GM21786 (cell line): ENCODE measurements around the gene PGF.

Source experiments
- ATAC-seq: cut with Tn5 transposase; IDR thresholded peaks from one replicate; pipeline ENCODE4 v1.9.1; 2021; ENCODE audit not compliant: unreplicated experiment

The PGF gene

DNA sequence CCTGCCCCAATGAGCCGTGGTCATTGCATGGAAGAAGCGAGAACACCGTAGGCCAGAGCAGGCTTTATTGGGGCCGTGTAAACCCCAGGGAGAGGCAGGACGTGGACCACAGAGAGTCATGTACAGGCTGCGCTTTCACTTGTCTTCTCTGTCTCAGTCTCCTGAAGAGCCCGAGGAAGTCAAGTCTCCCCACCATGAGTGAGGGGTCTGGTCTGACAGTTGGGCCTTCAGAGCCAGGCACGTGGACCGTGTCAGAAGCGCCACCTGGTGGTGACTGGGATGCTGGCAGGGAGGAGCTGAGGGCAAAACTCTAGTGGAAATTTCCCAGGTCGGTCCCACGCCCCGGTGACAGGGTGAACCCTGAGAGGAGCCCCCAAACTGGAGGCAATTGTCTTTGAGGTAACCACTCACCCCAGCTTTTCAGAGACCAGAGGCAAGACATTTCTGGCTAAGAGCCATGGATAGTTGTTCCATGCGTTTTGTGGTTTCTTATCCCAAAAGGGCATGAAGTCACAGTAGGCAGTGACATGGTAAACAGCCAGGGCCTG is 49.7 kb downstream of the PGF start:
- no peak for ATAC-seq

DNA sequence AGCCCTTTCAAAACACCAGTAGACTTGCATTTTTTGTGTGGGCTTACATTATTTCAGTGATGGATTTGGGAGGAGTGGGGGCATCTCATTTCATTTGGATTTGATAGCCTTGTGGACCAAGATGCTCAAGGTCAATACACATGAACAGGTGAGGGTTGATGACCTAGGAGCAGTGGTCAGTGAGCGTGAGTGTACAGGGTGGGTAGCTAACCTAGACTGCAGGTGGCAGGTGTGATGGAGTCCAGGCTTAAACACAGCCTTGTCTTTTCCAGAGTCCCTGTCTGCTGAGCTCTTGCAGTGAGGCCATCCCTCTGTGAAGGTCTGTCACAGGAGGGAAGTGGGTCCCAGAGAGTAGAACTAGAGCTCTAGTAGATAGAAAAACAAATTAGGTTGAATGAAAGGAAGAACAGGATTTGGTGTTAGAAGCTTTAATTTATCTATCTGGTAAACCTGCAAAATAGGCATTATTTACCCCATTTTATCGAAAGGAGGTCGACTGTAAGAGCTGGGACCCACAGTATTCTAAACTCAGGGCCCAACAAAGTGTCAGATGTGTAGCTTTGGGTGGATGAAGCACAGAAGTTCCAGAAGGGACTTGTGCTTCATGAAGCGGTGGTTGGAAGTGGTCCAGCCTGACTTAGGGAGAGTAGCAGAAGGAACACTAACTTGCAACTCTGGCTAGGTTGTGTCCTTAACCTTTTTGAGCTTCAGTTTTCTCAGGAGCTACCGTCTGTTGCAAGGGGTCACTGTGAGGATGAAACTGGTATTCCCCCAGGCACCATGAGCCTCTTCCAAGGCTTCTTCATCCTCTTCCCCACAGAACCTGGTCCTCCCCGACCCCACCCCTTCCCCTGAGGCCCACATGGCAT is 50.5 kb downstream of the PGF start:
- no peak for ATAC-seq

DNA sequence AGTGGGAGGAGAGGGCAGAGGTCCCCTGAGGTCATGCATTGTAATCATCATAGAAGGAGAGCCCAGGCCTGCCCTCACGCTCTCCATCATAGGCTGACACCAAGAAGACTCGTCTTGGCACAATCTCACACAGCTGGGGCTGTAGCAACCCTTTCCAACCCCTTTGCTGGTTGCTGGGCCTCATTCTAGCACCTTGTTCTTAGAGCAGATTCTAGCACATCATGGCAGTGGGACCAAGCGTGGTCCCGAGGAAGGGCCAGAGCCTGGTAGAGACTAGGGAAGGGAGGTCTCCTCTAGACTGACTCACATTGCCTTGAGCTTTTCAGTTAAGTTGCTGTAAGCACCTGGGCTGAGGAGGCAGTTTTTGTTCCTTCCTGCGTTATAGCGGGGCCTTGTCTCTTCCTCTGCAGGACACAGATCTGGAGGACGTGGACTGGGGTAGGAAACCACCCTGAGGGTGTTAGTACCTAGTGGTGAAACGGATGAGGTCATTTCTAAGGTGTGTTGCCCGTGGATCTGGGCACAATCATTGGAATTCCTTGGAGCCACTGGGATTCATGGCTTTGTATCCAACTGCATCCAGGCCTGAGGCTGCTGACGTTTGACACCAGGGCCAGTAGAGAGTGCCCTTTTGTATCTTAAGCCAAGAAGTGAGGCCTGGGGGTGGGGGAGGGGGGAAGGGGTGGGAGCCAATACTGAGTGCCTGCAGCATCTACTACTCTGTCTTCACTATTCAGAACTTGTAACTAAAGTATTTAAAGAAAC is 52.3 kb downstream of the PGF start:
- ATAC-seq, result no peak

DNA sequence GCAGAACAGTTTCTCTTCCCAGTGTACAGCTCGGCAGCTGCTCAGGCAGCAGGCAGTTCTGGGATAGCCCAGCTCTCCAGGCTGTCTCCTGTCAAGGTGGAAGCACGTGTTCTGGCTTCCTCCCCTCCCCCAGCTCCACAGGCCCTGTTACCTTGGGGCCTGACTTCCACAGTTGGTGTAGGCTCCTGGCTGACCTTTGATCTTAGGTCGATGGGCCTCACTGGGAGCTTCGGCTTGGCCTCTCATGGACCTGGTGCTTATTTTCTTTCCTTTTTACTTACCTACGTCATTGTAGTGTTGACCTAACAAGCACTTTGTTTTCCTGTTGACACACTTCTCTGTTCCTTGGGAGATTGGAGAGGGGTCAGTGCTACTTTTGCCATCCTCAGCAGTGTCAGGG is 56.7 kb downstream of the PGF start:
- no peak for ATAC-seq

DNA sequence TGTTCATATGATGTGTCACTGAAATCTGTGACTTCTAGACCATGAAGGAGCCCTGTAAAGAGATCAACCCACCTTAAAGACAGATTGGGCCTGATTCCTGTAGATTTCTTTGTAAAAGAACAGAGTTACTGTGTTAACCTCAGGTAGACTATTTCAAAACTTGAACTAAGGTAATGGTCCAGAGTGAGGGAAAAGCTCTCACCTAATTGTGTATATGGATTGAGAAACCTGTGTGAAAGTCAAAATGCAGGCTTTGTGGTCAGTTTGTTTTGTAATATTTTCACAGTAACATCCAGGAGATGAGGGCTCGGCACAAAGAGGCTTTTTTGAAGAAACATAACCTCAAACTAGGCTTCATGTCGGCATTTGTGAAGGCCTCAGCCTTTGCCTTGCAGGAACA is 57.3 kb downstream of the PGF start:
- no peak for ATAC-seq

DNA sequence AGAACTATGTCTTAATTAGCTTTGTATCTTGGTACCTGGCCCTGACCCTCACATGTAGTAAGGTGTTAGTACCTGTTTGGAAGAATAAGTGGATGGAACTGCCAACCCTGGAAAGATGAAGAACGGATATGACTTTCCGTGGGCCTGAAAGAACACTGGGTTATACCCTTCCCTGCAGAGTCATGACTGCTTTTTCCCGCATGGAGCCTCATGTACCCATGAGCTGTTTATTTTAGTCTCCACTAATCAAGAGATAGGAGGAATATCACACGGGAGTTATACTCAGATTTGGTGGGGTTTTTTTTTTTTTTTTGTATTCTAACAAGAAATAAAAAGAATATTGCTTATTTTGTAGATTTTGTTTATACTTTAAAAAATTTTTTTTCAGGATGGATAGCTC is 57.8 kb downstream of the PGF start:
- ATAC-seq, result no peak

DNA sequence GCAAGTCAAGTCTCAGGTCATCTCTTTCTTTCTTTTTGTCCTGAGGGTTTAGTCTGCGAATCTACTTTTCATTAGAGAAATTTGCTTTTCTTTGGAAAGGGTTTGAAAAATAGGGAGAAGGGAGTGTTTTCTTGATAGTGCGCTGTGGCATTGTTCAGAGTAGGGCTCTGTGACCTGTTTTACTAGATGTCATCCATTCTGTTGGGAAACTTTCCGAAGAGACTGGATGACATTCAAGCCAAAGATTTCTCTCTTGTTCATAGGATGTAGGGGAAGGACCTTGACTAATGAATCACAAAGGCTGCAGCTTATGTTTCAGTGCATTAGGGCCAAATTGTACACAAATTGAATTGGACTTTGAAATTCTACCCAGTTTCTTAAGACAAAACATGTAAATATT is 59.0 kb downstream of the PGF start:
- no peak for ATAC-seq

DNA sequence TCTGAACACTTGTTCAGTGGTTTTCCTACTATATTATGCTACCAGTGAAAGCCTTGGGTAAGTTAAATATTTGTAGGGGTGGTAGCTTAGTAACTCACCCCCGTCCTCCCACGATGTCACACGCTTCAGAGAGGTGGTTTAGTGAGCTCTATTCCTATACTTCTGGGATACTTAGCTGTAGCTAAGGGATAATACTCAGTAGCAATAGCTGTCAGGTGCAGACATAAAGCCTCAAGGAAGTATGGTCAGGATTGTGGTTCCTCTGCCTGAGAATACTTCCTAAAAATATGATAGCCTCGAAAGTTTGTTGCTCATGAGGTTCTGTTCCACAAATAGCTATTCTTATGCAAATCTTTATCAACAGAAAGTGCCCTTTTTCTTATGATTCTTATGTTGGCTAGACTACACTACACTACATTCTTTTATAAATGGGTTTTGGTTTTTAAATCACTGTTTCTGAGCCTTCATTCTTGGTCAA is 61.7 kb downstream of the PGF start:
- no peak for ATAC-seq

DNA sequence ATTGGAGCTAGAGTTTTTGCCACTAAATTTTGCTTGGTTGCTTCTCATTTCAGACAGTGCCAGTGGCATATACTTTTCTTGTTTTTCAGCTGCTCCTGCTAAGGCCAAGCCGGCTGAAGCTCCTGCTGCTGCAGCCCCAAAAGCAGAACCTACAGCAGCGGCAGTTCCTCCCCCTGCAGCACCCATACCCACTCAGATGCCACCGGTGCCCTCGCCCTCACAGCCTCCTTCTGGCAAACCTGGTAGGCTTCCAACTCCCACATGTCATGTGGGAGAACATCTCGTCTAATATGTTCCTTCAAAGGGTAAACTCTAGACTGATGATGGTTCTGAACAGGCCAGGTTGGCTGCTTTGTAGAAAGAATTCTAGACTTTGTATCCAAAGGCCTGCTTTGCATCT is 62.7 kb downstream of the PGF start:
- no peak for ATAC-seq

DNA sequence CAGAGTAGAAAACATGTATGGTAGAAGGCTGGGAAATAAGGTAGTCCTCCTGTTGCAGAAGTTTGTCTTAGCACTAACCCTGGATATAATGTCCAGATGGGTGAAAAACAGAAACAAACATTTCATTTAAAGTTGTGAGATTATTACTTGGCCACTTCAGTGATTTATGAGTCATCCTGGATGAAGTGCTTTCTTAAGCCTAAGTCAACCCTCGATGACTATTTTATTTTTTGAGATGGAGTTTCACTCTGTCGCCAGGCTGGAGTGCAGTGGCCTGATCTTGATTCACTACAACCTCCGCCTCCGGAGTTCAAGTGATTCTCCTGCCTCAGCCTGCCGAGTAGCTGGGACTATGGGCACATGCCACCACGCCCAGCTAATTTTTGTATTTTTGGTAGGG is 63.5 kb downstream of the PGF start:
- ATAC-seq, result no peak
